SK-N-SH treated with all-trans-retinoic acid at 6 μM for 48 hours (cell line): ENCODE measurements around the gene ZNF444.

Source experiments
- ATAC-seq: fragments of 200-7000 bp; cut with Tn5 transposase; 3 replicates; pipeline ENCODE4 v1.9.1; 2020; ENCODE audit warnings: mild to moderate bottlenecking, moderate library complexity
- ARNTL ChIP-seq: fragments of 450-650 bp; formaldehyde crosslinking; IDR thresholded peaks from 2 replicates; pipeline ENCODE4 v1.5.0; 2020; ENCODE audit warnings: low read depth, mild to moderate bottlenecking, moderate library complexity, borderline replicate concordance
- BACH2 ChIP-seq: fragments of 250-450 bp; sonication (Bioruptor Pico); IDR thresholded peaks from 2 replicates; pipeline ENCODE4 v1.9.0; 2021; ENCODE audit warnings: mild to moderate bottlenecking, borderline replicate concordance
- CREB5 ChIP-seq: fragments of 250-450 bp; sonication (Bioruptor Pico); IDR thresholded peaks from 2 replicates; pipeline ENCODE4 v1.5.1; 2020; ENCODE audit warnings: low read depth, mild to moderate bottlenecking, moderate library complexity
- CSRNP3 ChIP-seq: fragments of 250-450 bp; sonication (Bioruptor Pico); IDR thresholded peaks from 2 replicates; pipeline ENCODE4 v1.5.1; 2021; ENCODE audit warnings: mild to moderate bottlenecking, moderate library complexity
- ESRRG ChIP-seq: fragments of 250-450 bp; sonication (Bioruptor Pico); IDR thresholded peaks from 2 replicates; pipeline ENCODE4 v1.6.1; 2021; ENCODE audit warnings: mild to moderate bottlenecking
- GLIS3 ChIP-seq: fragments of 250-450 bp; sonication (Bioruptor Pico); IDR thresholded peaks from 2 replicates; pipeline ENCODE4 v1.5.0; 2020; ENCODE audit warnings: mild to moderate bottlenecking, moderate library complexity
- ISL1 ChIP-seq: fragments of 250-450 bp; sonication (Bioruptor Pico); IDR thresholded peaks from 2 replicates; pipeline ENCODE4 v2.1.2; 2022; ENCODE audit warnings: mild to moderate bottlenecking, moderate library complexity
- OSR1 ChIP-seq: fragments of 250-450 bp; sonication (Bioruptor Pico); IDR thresholded peaks from 2 replicates; pipeline ENCODE4 v1.8.0; 2022; ENCODE audit warnings: moderate library complexity, mild to moderate bottlenecking, inconsistent platforms
- POU6F1 ChIP-seq: fragments of 250-450 bp; sonication (Bioruptor Pico); IDR thresholded peaks from 2 replicates; pipeline ENCODE4 v1.8.0; 2021; ENCODE audit warnings: low read depth, mild to moderate bottlenecking, moderate library complexity, borderline replicate concordance
- PPARA ChIP-seq: fragments of 250-450 bp; sonication (Bioruptor Pico); IDR thresholded peaks from 2 replicates; pipeline ENCODE4 v1.5.0; 2020; ENCODE audit warnings: mild to moderate bottlenecking, borderline replicate concordance
- RARB ChIP-seq: fragments of 250-450 bp; sonication (Bioruptor Pico); IDR thresholded peaks from 2 replicates; pipeline ENCODE4 v1.8.0; 2021; ENCODE audit warnings: mild to moderate bottlenecking, moderate library complexity
- SNAI2 ChIP-seq: fragments of 250-450 bp; sonication (Bioruptor Pico); IDR thresholded peaks from 2 replicates; pipeline ENCODE4 v1.5.0; 2020; ENCODE audit warnings: mild to moderate bottlenecking, moderate library complexity
- TCF4 ChIP-seq: fragments of 250-450 bp; sonication (Bioruptor Pico); IDR thresholded peaks from 2 replicates; pipeline ENCODE4 v1.8.0; 2021; ENCODE audit warnings: mild to moderate bottlenecking, moderate library complexity, borderline replicate concordance
- TOX ChIP-seq: fragments of 250-450 bp; sonication (Bioruptor Pico); IDR thresholded peaks from 2 replicates; pipeline ENCODE4 v1.8.0; 2021; ENCODE audit warnings: mild to moderate bottlenecking, moderate library complexity, borderline replicate concordance
- TSHZ2 ChIP-seq: fragments of 250-450 bp; sonication (Bioruptor Pico); IDR thresholded peaks from 2 replicates; pipeline ENCODE4 v1.5.0; 2020; ENCODE audit warnings: mild to moderate bottlenecking, moderate library complexity
- ZC3H10 ChIP-seq: fragments of 250-450 bp; sonication (Bioruptor Pico); IDR thresholded peaks from 2 replicates; pipeline ENCODE4 v1.5.1; 2021; ENCODE audit warnings: mild to moderate bottlenecking, moderate library complexity
- ZFP30 ChIP-seq: fragments of 450-650 bp; formaldehyde crosslinking; IDR thresholded peaks from 2 replicates; pipeline ENCODE4 v1.5.0; 2022; ENCODE audit warnings: mild to moderate bottlenecking, moderate library complexity
- ZNF565 ChIP-seq: fragments of 450-650 bp; formaldehyde crosslinking; conservative IDR thresholded peaks from 2 replicates; pipeline ENCODE4 v1.5.0; 2020; ENCODE audit warnings: low read depth, mild to moderate bottlenecking, moderate library complexity
- ZNF70 ChIP-seq: fragments of 450-650 bp; formaldehyde crosslinking; IDR thresholded peaks from 2 replicates; pipeline ENCODE4 v1.5.0; 2020; ENCODE audit warnings: mild to moderate bottlenecking, moderate library complexity

The ZNF444 gene

GRCh38 chr19:56132316-56132822 is 8.7 kb upstream of the ZNF444 start:
- TF ChIP-seq ZNF70 (no peak), GLIS3 (CRISPR knock-in tag) (no peak), PPARA (no peak), TCF4 (no peak), TSHZ2 (no peak)
- peak; percentile 55 for ATAC-seq

GRCh38 chr19:56133858-56134653 is 7.0 kb upstream of the ZNF444 start:
- ATAC-seq = peak; percentile 81
- no peak for TF ChIP-seq ARNTL (CRISPR knock-in tag)
- TF ChIP-seq RARB = no peak
- 0 out of 2 replicates have a peak, but pooled peaks have one; percentile 16 for TF ChIP-seq ISL1 (CRISPR knock-in tag)

GRCh38 chr19:56134654-56134921 is 6.5 kb upstream of the ZNF444 start:
- ATAC-seq = no peak
- TF ChIP-seq CSRNP3 (CRISPR knock-in tag) = no peak
- 0 out of 2 replicates have a peak, but pooled peaks have one; percentile 7 for TF ChIP-seq ISL1 (CRISPR knock-in tag)
- no peak for TF ChIP-seq ZFP30 (CRISPR knock-in tag)
- TF ChIP-seq TOX (CRISPR knock-in tag) = no peak
- TF ChIP-seq, all 23 proteins: peak for 1

- TF ChIP-seq CSRNP3 (CRISPR knock-in tag) = no peak
- no peak for TF ChIP-seq TCF4
- TF ChIP-seq PPARA = no peak
- no peak for TF ChIP-seq OSR1 (CRISPR knock-in tag)
- TF ChIP-seq BACH2 (CRISPR knock-in tag) = no peak
- TF ChIP-seq ZNF565 (CRISPR knock-in tag) = no peak
- TF ChIP-seq RARB = no peak
- TF ChIP-seq POU6F1 (CRISPR knock-in tag) = no peak
- TF ChIP-seq ZNF70 = no peak
- no peak for TF ChIP-seq ARNTL (CRISPR knock-in tag)
- ATAC-seq = no peak
Observed at GRCh38 chr19:56136362-56136761, 4.7 kb upstream of the ZNF444 start.

GRCh38 chr19:56137405-56137804 is 3.7 kb upstream of the ZNF444 start:
- TF ChIP-seq POU6F1 (CRISPR knock-in tag) (no peak), ZC3H10 (CRISPR knock-in tag) (no peak), ESRRG (no peak), TOX (CRISPR knock-in tag) (no peak), CSRNP3 (CRISPR knock-in tag) (no peak), SNAI2 (no peak), GLIS3 (CRISPR knock-in tag) (no peak), CREB5 (CRISPR knock-in tag) (no peak)
- TF ChIP-seq, all 23 proteins: peak for 0
- ATAC-seq = no peak
